K562 treated with DMSO at 1 percent for 24 hours (cell line): Measurements from ENCODE around the gene TXNDC12. TPM values are rescaled to one million over a fixed set of nuclear protein-coding genes. Genes with fewer than 3 reads are reported as not detected.

Experiments
- total RNA-seq: library from RNA; unstranded; fragments of 300-600 nt; gene quantifications from 2 replicates; pipeline ENCODE4 v1.2.3, GENCODE V29; 2022; ENCODE audit warnings: low read depth; ENCODE audit not compliant: insufficient read depth

The TXNDC12 gene
- 70.9 and 85.0 TPM in 2 replicates for total RNA-seq

GRCh38 chr1:52055066-52055865, at the start of gene TXNDC12:
TXNDC12 (minus strand) TSS chr1:52055191; CDS start chr1:52055096, 95 bp downstream.

GRCh38 chr1:52056163-52056936, 1.4 kb upstream of the TXNDC12 start, which contains the start of gene BTF3L4:
BTF3L4 (plus strand) TSS chr1:52056295; CDS start chr1:52059848, 3,553 bp downstream.

GRCh38 chr1:52033190-52034049, 21.6 kb downstream of the TXNDC12 start, which contains the start of gene KTI12:
KTI12 (minus strand) TSS chr1:52033810; CDS start chr1:52033761, 49 bp downstream.

GRCh38 chr1:51990478-51990965, 64.5 kb downstream of the TXNDC12 start, which contains the start of gene RAB3B:
RAB3B (minus strand) TSS chr1:51990700; CDS start chr1:51977117, 13,583 bp downstream.

Other genes with a start within 250 kb of the TXNDC12 start
- 153 and 178 TPM in 2 replicates for gene NRDC, start 176.5 kb downstream of the TXNDC12 start, total RNA-seq
- gene RAB3B, start 64.5 kb downstream of the TXNDC12 start, total RNA-seq: 2.3 and 3.1 TPM in 2 replicates
- gene KTI12, start 21.4 kb downstream of the TXNDC12 start, total RNA-seq: 43.4 and 47.7 TPM in 2 replicates
- 28.3 and 29.7 TPM in 2 replicates for gene BTF3L4, start 1.1 kb upstream of the TXNDC12 start, total RNA-seq
- gene ZFYVE9, start 86.9 kb upstream of the TXNDC12 start, total RNA-seq: 5.4 and 6.5 TPM in 2 replicates